Natural killer cell treated with Interleukin-12 subunit alpha and Interleukin-12 subunit beta and Interleukin-15 and Interleukin-18, amount 100 ng/mL, for 72 hours (primary cell): Measurements from ENCODE around the gene TMEM14B. TPM values are rescaled to one million over a fixed set of nuclear protein-coding genes. Genes with fewer than 3 reads are reported as not detected.

Experiments
- ATAC-seq, 2 donors: fragments of 150-1000 bp; cut with Tn5 transposase in 1 of 2; sonication (Bioruptor Pico), chemical (Tn5 transposase) in 1 of 2; 2 replicates each; pipeline ENCODE4 v1.10.0; 2021
- DNase-seq: peaks from one replicate; pipeline ENCODE4 v3.0.0; 2022; ENCODE audit warnings: low spot score
- H3K27ac Mint-ChIP-seq, 2 donors: 1 replicate in 1 of 2; 2 replicates in 1 of 2; pipeline ENCODE4 v1.8.0; 2022; ENCODE audit warnings: mixed read lengths in 2 of 2, mild to moderate bottlenecking in 1 of 2, moderate library complexity in 1 of 2
- H3K27me3 Mint-ChIP-seq, 2 donors: 1 replicate in 1 of 2; 2 replicates in 1 of 2; pipeline ENCODE4 v1.8.0; 2022; ENCODE audit warnings: mixed read lengths in 2 of 2
- H3K36me3 Mint-ChIP-seq: one replicate; pipeline ENCODE4 v1.8.0; 2022; ENCODE audit warnings: mixed read lengths
- H3K4me1 Mint-ChIP-seq, 2 donors: 1 replicate in 1 of 2; 2 replicates in 1 of 2; pipeline ENCODE4 v1.8.0; 2022; ENCODE audit warnings: low read depth in 2 of 2, mixed read lengths in 2 of 2, mild to moderate bottlenecking in 1 of 2
- H3K4me3 Mint-ChIP-seq: one replicate; pipeline ENCODE4 v1.8.0; 2022; ENCODE audit warnings: mixed read lengths
- H3K9me3 Mint-ChIP-seq: 2 replicates; pipeline ENCODE4 v1.8.0; 2022; ENCODE audit warnings: mixed read lengths
- total RNA-seq, 2 donors: library from RNA; stranded (reverse); gene quantifications; one replicate each; pipeline ENCODE4 v1.2.3, GENCODE V29; 2022

TMEM14B gene
- total RNA-seq, 2 donors from 2014 or later = 43.9 to 63.4 TPM

GRCh38 chr6:10759312-10759839, 11.8 kb downstream of the TMEM14B start:
- no peak overlapping the region for H3K27ac Mint-ChIP-seq
- no peak for DNase-seq
- H3K4me1 Mint-ChIP-seq = peaks cover 0 to 7% of the 10 kb centered on the region in 2 donors

GRCh38 chr6:10759884-10760329, 12.3 kb downstream of the TMEM14B start:
- DNase-seq = no peak
- H3K9me3 Mint-ChIP-seq = no peaks in the 10 kb centered on the region
- H3K4me3 Mint-ChIP-seq = no peak overlapping the region
- H3K27me3 Mint-ChIP-seq = peaks cover 0 to 4% of the 10 kb centered on the region in 2 donors
- peaks cover 0 to 7% of the 10 kb centered on the region in 2 donors for H3K4me1 Mint-ChIP-seq
- peaks cover 10% of the 10 kb centered on the region for H3K36me3 Mint-ChIP-seq
- H3K27ac Mint-ChIP-seq = no peak overlapping the region
- no peak for ATAC-seq

More at GRCh38 chr6:10759312-10759839, 11.8 kb downstream of the TMEM14B start:
- no peak for ATAC-seq
- Mint-ChIP-seq H3K27me3 (peaks cover 0 to 8% of the 10 kb centered on the region in 2 donors), H3K4me3 (no peak overlapping the region), H3K9me3 (no peaks in the 10 kb centered on the region), H3K36me3 (peaks cover 13% of the 10 kb centered on the region)

GRCh38 chr6:10763006-10763405, 15.4 kb downstream of the TMEM14B start:
- Mint-ChIP-seq H3K27me3 (peaks cover 0 to 2% of the 10 kb centered on the region in 2 donors), H3K9me3 (no peaks in the 10 kb centered on the region), H3K36me3 (no peaks in the 10 kb centered on the region), H3K27ac (no peak overlapping the region), H3K4me3 (no peak overlapping the region), H3K4me1 (peaks cover 0 to 3% of the 10 kb centered on the region in 2 donors)
- DNase-seq = no peak
- no peak for ATAC-seq

GRCh38 chr6:10769419-10769818, 21.8 kb downstream of the TMEM14B start:
- peaks cover 6% of the 10 kb centered on the region for H3K36me3 Mint-ChIP-seq
- H3K9me3 Mint-ChIP-seq = no peaks in the 10 kb centered on the region
- ATAC-seq (no peak), DNase-seq (no peak)
- no peak overlapping the region for H3K27ac Mint-ChIP-seq
- no peak overlapping the region for H3K4me3 Mint-ChIP-seq
- H3K4me1 Mint-ChIP-seq = peaks cover 0 to 4% of the 10 kb centered on the region in 2 donors
- H3K27me3 Mint-ChIP-seq = peaks cover 0 to 2% of the 10 kb centered on the region in 2 donors

- Mint-ChIP-seq H3K27ac (no peak overlapping the region), H3K27me3 (peaks cover 0 to 2% of the 10 kb centered on the region in 2 donors), H3K9me3 (no peaks in the 10 kb centered on the region), H3K36me3 (peaks cover 6% of the 10 kb centered on the region), H3K4me3 (no peak overlapping the region), H3K4me1 (peaks cover 0 to 4% of the 10 kb centered on the region in 2 donors)
- ATAC-seq (no peak), DNase-seq (no peak)
Measured at GRCh38 chr6:10771371-10771894, 23.8 kb downstream of the TMEM14B start.

GRCh38 chr6:10778230-10778629, 30.6 kb downstream of the TMEM14B start:
- H3K27me3 Mint-ChIP-seq = no peaks in the 10 kb centered on the region
- ATAC-seq = no peak
- H3K4me3 Mint-ChIP-seq = no peak overlapping the region

GRCh38 chr6:10779076-10779475, 31.5 kb downstream of the TMEM14B start:
- H3K4me3 Mint-ChIP-seq = no peak overlapping the region
- H3K27me3 Mint-ChIP-seq = no peaks in the 10 kb centered on the region
- ATAC-seq = no peak
- H3K36me3 Mint-ChIP-seq = peaks cover 6% of the 10 kb centered on the region
- no peak for DNase-seq
- H3K27ac Mint-ChIP-seq = no peak overlapping the region
- H3K9me3 Mint-ChIP-seq = no peaks in the 10 kb centered on the region
- no peaks in the 10 kb centered on the region for H3K4me1 Mint-ChIP-seq

More at GRCh38 chr6:10778230-10778629, 30.6 kb downstream of the TMEM14B start:
- Mint-ChIP-seq H3K27ac (no peak overlapping the region), H3K36me3 (peaks cover 2% of the 10 kb centered on the region), H3K9me3 (no peaks in the 10 kb centered on the region), H3K4me1 (no peaks in the 10 kb centered on the region)
- no peak for DNase-seq

GRCh38 chr6:10791673-10792072, 44.1 kb downstream of the TMEM14B start:
- ATAC-seq (no peak), DNase-seq (no peak)
- H3K27ac Mint-ChIP-seq = no peak overlapping the region
- no peaks in the 10 kb centered on the region for H3K36me3 Mint-ChIP-seq
- no peak overlapping the region for H3K4me3 Mint-ChIP-seq
- H3K9me3 Mint-ChIP-seq = no peaks in the 10 kb centered on the region
- no peaks in the 10 kb centered on the region for H3K27me3 Mint-ChIP-seq
- H3K4me1 Mint-ChIP-seq = peaks cover 0 to 9% of the 10 kb centered on the region in 2 donors

GRCh38 chr6:10792101-10792500, 44.5 kb downstream of the TMEM14B start:
- Mint-ChIP-seq H3K36me3 (no peaks in the 10 kb centered on the region), H3K4me1 (peaks cover 0 to 9% of the 10 kb centered on the region in 2 donors), H3K4me3 (no peak overlapping the region), H3K9me3 (no peaks in the 10 kb centered on the region), H3K27ac (no peak overlapping the region), H3K27me3 (no peaks in the 10 kb centered on the region)
- DNase-seq = no peak
- ATAC-seq = no peak

GRCh38 chr6:10793035-10793434, 45.4 kb downstream of the TMEM14B start:
- H3K36me3 Mint-ChIP-seq = no peaks in the 10 kb centered on the region
- no peak overlapping the region for H3K4me3 Mint-ChIP-seq
- H3K4me1 Mint-ChIP-seq = peaks cover 0 to 9% of the 10 kb centered on the region in 2 donors
- H3K27me3 Mint-ChIP-seq = no peaks in the 10 kb centered on the region
- ATAC-seq (no peak), DNase-seq (no peak)
- H3K27ac Mint-ChIP-seq = no peak overlapping the region
- H3K9me3 Mint-ChIP-seq = no peaks in the 10 kb centered on the region

- Mint-ChIP-seq H3K9me3 (no peaks in the 10 kb centered on the region), H3K4me3 (no peak overlapping the region), H3K4me1 (peaks cover 0 to 9% of the 10 kb centered on the region in 2 donors), H3K27me3 (no peaks in the 10 kb centered on the region), H3K36me3 (no peaks in the 10 kb centered on the region), H3K27ac (no peak overlapping the region)
- ATAC-seq (no peak), DNase-seq (no peak)
Measured at GRCh38 chr6:10793695-10794094, 46.1 kb downstream of the TMEM14B start.

DNA sequence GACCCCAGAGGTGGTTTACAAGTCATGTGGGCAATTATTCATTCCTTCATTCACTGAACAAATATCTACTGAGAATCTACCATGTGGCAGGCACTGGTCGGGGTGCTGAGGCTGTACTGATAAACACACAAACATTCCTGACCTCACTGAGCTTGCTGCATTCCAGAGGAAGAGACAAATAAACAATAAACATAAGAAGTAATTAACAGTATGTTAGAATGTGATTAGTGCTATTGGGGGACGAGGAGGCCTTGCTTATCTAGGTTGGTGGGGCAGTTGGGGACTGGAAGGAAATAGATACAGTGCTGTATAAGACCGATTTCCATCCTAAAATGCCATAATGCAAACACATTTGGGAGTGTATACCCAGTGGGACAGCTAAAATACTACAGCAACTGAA, 46.6 kb downstream of the TMEM14B start:
- Mint-ChIP-seq H3K27ac (no peak overlapping the region), H3K36me3 (no peaks in the 10 kb centered on the region), H3K9me3 (no peaks in the 10 kb centered on the region), H3K27me3 (no peaks in the 10 kb centered on the region), H3K4me1 (peaks cover 0 to 9% of the 10 kb centered on the region in 2 donors), H3K4me3 (no peak overlapping the region)
- ATAC-seq (no peak), DNase-seq (no peak)

- ATAC-seq (no peak), DNase-seq (no peak)
- H3K27me3 Mint-ChIP-seq = no peaks in the 10 kb centered on the region
- no peaks in the 10 kb centered on the region for H3K9me3 Mint-ChIP-seq
- H3K4me3 Mint-ChIP-seq = no peak overlapping the region
- H3K36me3 Mint-ChIP-seq = no peaks in the 10 kb centered on the region
- H3K27ac Mint-ChIP-seq = no peak overlapping the region
- no peaks in the 10 kb centered on the region for H3K4me1 Mint-ChIP-seq
Measured at GRCh38 chr6:10800810-10801209, 53.2 kb downstream of the TMEM14B start.

DNA sequence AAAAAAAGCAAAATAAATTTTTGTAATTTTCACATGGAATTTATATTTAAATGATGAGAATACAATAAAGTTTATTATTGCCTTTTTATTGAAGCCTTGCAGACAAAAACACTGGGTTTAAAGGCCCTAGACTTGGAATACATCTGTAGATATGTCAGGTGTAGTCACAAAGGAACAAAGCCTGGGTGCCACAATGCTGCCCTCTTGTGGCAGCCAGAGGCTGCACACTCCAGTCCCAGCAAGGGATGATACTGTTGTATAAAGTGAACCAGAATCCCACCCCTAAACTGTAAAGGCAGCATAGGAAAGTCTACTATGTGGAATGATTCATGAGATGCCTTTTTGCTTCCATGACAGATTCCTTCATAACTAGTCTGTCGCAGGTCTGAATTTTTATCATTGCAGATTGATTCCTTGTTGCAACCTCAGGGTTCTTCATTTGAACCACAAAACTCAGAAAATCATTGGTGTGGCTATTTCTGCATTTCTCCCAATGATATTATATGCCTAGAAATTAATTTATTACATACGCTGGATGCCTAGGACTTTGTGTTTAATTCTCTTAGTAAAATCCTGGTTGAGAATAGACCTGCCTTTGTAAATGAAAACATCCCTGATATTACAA, 53.7 kb downstream of the TMEM14B start:
- ATAC-seq (peak; percentile 80 to 86), DNase-seq (peak; percentile 65)
- no peak overlapping the region for H3K4me3 Mint-ChIP-seq
- no peaks in the 10 kb centered on the region for H3K9me3 Mint-ChIP-seq
- H3K27ac Mint-ChIP-seq = no peak overlapping the region
- no peaks in the 10 kb centered on the region for H3K36me3 Mint-ChIP-seq
- H3K4me1 Mint-ChIP-seq = no peaks in the 10 kb centered on the region
- H3K27me3 Mint-ChIP-seq = no peaks in the 10 kb centered on the region
